Kidney (tissue), 14 donors: ENCODE measurements around the gene MAGI1. TPM values are rescaled to one million over a fixed set of nuclear protein-coding genes. Genes with fewer than 3 reads are reported as not detected.

Source experiments
- DNase-seq, 5 donors: peaks; one replicate each; pipeline ENCODE4 v3.0.0-alpha.2; 2013 to 2020
- FAIRE-seq: peaks from 2 replicates; lab custom pipeline; 2012; peaks lifted over from hg19 to GRCh38; lab: Jason Lieb, UNC
- H3K27ac ChIP-seq, 2 donors: one replicate each; pipeline ENCODE4 v1.7.0; 2013; ENCODE audit warnings: low read depth in 2 of 2, low read length in 2 of 2, inconsistent platforms in 1 of 2
- H3K27me3 ChIP-seq: one replicate; pipeline ENCODE4 v1.7.1; 2013; ENCODE audit warnings: low read length, inconsistent platforms; ENCODE audit not compliant: control insufficient read depth, insufficient read depth
- H3K36me3 ChIP-seq, 3 donors: one replicate each; pipeline versions ENCODE4 v1.7.0 to v1.7.1; 2013; ENCODE audit warnings: low read length in 3 of 3, control low read depth in 1 of 3, inconsistent platforms in 1 of 3; ENCODE audit not compliant: insufficient read depth in 3 of 3, control insufficient read depth in 2 of 3
- H3K4me1 ChIP-seq, 3 donors: one replicate each; pipeline versions ENCODE4 v1.7.0 to v1.7.1; 2013; ENCODE audit warnings: low read length in 3 of 3, inconsistent platforms in 1 of 3, low read depth in 1 of 3; ENCODE audit not compliant: control insufficient read depth in 2 of 3, insufficient read depth in 2 of 3
- H3K4me3 ChIP-seq, 3 donors: one replicate each; pipeline versions ENCODE4 v1.7.0 to v1.8.1; 2013; ENCODE audit warnings: low read length in 3 of 3, control low read depth in 1 of 3, inconsistent platforms in 1 of 3
- H3K9ac ChIP-seq, 3 donors: one replicate each; pipeline versions ENCODE4 v1.7.0 to v1.7.1; 2013; ENCODE audit warnings: low read length in 3 of 3, control low read depth in 1 of 3, inconsistent platforms in 1 of 3
- H3K9me3 ChIP-seq, 3 donors: one replicate each; pipeline versions ENCODE4 v1.7.0 to v1.7.1; 2013; ENCODE audit warnings: low read length in 3 of 3, control low read depth in 1 of 3, inconsistent platforms in 1 of 3; ENCODE audit not compliant: control insufficient read depth in 2 of 3, insufficient read depth in 1 of 3
- intact Hi-C: fragments of 100-400 bp; cut with DNase I; formaldehyde crosslinking; loops from one replicate; pipeline ENCODE4 v1.11.1; 2022
- polyA plus RNA-seq: library from polyadenylated mRNA; stranded (reverse); fragments of 350-450 nt; fragmentation: Illumina TruSeq; extraction: RNeasy Lipid Tissue Mini Kit (QIAGEN cat#74804); gene quantifications from one replicate; pipeline ENCODE4 v1.2.3, GENCODE V29; 2014; ENCODE audit warnings: low read depth, low replicate concordance; ENCODE audit not compliant: insufficient read depth
- total RNA-seq: library from RNA; stranded (reverse); fragmentation: NEBNext Ultra II Directional; extraction: Animal tissue kit (Norgen Biotek cat#: 25700); gene quantifications from one replicate; pipeline ENCODE4 v1.2.1, GENCODE V29; 2021
- TF ChIP-seq, protein P1 (sequence below): IDR thresholded peaks from 3 replicates; pipeline ENCODE4 v1.5.1; 2012; ENCODE audit warnings: mild to moderate bottlenecking, moderate library complexity, borderline replicate concordance; ENCODE audit not compliant: insufficient read depth; ENCODE audit errors: extremely low read depth
- donor health status: control.
- donor health status: control.
- donor health status: control.
- donor health status: control.
- donor health status: control.
- donor health status: DM: yes; HTN: yes; CAD: no.
- donor health status: Normal renal cell carcinoma (clear cell type).

Gene MAGI1
- total and polyA plus RNA-seq, 2 donors from 2014 or later = 8.2 to 42.8 TPM

GRCh38 chr3:65884071-65884470, 154.6 kb downstream of the MAGI1 start:
- TF ChIP-seq, protein P1, sequence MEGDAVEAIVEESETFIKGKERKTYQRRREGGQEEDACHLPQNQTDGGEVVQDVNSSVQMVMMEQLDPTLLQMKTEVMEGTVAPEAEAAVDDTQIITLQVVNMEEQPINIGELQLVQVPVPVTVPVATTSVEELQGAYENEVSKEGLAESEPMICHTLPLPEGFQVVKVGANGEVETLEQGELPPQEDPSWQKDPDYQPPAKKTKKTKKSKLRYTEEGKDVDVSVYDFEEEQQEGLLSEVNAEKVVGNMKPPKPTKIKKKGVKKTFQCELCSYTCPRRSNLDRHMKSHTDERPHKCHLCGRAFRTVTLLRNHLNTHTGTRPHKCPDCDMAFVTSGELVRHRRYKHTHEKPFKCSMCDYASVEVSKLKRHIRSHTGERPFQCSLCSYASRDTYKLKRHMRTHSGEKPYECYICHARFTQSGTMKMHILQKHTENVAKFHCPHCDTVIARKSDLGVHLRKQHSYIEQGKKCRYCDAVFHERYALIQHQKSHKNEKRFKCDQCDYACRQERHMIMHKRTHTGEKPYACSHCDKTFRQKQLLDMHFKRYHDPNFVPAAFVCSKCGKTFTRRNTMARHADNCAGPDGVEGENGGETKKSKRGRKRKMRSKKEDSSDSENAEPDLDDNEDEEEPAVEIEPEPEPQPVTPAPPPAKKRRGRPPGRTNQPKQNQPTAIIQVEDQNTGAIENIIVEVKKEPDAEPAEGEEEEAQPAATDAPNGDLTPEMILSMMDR = no peak
- Histone ChIP-seq H3K4me1 (peaks cover 0 to 4% (median 0%) of the 10 kb centered on the region in 3 donors), H3K27me3 (no peaks in the 10 kb centered on the region), H3K9me3 (no peaks in the 10 kb centered on the region), H3K9ac (peak overlapping the region in 1 of 3 donors; percentile 3), H3K27ac (no peak overlapping the region), H3K4me3 (no peak overlapping the region), H3K36me3 (no peaks in the 10 kb centered on the region)
- FAIRE-seq (no peak), DNase-seq (no peak)
- intact Hi-C loops = no loop called here

DNA sequence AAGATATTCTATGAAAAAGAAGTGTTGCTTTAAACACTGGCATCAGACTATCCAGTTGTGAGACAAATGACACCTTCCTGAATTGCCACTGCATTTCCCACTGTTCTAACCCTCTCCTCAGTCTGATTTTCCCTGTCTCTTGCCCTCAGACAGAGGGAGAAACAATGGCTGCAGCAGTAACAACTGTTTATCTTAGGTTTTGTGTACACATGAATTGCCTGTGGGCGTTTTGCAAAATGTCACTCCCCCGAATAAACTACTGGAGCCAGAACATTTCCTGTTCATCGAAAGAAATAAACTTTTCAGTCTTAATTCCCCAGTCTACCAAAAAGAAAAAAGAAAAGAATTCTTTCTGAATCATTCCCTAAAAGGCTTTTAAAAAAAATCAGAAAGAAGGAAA, 155.1 kb downstream of the MAGI1 start:
- Histone ChIP-seq H3K9ac (no peak overlapping the region), H3K4me3 (no peak overlapping the region), H3K36me3 (no peaks in the 10 kb centered on the region), H3K4me1 (peaks cover 0 to 4% (median 0%) of the 10 kb centered on the region in 3 donors), H3K9me3 (no peaks in the 10 kb centered on the region), H3K27me3 (no peaks in the 10 kb centered on the region), H3K27ac (no peak overlapping the region)
- TF ChIP-seq, protein P1 = no peak
- intact Hi-C loops = no loop called here
- DNase-seq = peak in 3 of 5 donors; percentile 44 to 79 (median 73)
- no peak for FAIRE-seq

DNA sequence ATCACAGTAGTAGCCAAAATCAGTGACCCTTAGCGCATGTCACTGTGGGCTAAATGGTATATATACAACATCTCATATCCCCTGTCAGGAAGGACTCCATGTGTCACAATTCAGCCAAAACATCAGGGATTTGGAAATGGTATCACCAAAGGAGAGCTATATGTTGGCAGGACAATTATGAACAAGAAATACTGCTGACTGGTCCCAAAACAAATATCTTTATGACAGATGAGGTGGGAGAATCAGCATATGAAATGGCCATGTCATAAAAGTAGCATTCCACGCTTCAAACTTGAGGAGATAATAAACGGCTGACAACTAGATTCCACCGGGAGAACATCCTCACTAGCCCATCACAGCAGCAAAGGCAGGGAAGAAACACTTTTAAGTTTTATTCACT, 158.4 kb downstream of the MAGI1 start:
- TF ChIP-seq, protein P1 = no peak
- Histone ChIP-seq H3K27me3 (no peaks in the 10 kb centered on the region), H3K4me3 (no peak overlapping the region), H3K4me1 (peaks cover 0 to 5% (median 4%) of the 10 kb centered on the region in 3 donors), H3K36me3 (no peaks in the 10 kb centered on the region), H3K27ac (no peak overlapping the region), H3K9ac (no peak overlapping the region), H3K9me3 (no peaks in the 10 kb centered on the region)
- DNase-seq = no peak
- no peak for FAIRE-seq
- intact Hi-C loops = no loop called here

DNA sequence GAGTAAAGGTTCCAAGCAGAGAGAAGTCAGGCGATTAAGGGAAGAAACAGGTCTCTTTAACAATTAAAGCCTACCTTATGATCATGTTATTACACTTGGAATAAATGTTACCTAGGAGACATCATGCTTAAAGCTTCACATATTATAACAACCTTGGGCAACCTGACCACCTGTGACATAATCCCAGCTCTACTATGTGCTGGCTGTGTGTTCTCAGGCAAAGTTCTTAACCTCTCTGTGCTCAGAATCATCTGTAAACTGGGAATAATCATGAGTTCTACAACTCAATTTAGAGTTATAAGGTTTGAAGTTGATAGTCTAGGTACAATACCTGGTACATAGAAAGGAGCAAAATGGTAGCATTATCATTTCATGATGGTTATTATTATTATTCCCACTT, 159.3 kb downstream of the MAGI1 start:
- Histone ChIP-seq H3K4me1 (peaks cover 0 to 5% (median 4%) of the 10 kb centered on the region in 3 donors), H3K9me3 (no peaks in the 10 kb centered on the region), H3K36me3 (no peaks in the 10 kb centered on the region), H3K27me3 (no peaks in the 10 kb centered on the region), H3K9ac (no peak overlapping the region), H3K27ac (no peak overlapping the region), H3K4me3 (no peak overlapping the region)
- FAIRE-seq (no peak), DNase-seq (no peak)
- intact Hi-C loops = no loop called here
- TF ChIP-seq, protein P1 = no peak
